SIG-M5 treated with dmso at 0.1 percent for 504 hours (cell line): ENCODE results near the gene TBC1D9B.

Experiments used
- DNase-seq: peaks from one replicate; lab custom pipeline; 2025; ENCODE audit not compliant: unreplicated experiment; lab: John Stamatoyannopoulos, UW

TBC1D9B gene

DNA sequence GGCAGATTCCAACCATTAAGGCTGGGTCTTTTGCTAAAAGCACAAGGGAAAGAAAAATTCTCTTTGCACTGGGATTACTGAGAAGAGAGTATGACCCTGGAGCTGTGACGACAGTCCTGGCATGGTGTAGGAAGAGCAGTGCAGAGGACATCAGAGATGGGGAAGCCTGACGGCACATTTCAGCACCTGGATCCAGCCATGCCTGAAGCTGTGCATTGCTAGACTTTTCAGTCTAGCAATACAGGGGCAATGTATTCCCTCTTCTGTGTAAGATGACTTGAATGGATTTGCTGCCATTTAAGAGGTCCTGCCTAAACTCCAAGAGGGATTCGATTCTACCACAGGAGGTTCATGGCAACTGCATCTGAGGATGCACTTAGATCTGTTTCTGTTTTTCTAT is 36.7 kb downstream of the TBC1D9B start:
- no peak for DNase-seq

DNA sequence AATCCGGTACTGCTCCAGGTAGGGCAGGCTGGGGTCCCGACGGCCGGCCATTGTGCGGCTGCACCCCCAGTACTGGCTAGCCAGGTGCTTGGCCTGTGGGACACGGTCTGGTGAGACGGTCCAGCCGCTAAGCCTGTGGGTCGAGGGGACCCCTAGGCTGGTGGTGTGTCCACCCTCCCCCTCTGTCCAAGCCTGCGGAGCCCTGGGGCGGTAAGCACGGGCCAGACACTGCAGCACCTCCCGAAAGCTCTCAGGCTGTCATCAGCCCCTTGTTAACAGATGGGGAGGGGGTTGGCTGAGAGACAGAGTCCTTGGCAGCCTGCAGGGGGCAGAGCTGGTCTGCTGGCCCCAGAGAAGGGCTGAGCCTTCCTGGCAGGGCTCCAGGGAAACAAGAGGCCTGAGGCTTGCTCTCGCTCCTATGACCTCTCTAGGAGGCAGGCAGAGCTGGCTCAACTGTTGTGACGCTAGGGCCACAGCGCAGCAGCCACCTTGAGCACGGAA is 37.2 kb downstream of the TBC1D9B start:
- no peak for DNase-seq

DNA sequence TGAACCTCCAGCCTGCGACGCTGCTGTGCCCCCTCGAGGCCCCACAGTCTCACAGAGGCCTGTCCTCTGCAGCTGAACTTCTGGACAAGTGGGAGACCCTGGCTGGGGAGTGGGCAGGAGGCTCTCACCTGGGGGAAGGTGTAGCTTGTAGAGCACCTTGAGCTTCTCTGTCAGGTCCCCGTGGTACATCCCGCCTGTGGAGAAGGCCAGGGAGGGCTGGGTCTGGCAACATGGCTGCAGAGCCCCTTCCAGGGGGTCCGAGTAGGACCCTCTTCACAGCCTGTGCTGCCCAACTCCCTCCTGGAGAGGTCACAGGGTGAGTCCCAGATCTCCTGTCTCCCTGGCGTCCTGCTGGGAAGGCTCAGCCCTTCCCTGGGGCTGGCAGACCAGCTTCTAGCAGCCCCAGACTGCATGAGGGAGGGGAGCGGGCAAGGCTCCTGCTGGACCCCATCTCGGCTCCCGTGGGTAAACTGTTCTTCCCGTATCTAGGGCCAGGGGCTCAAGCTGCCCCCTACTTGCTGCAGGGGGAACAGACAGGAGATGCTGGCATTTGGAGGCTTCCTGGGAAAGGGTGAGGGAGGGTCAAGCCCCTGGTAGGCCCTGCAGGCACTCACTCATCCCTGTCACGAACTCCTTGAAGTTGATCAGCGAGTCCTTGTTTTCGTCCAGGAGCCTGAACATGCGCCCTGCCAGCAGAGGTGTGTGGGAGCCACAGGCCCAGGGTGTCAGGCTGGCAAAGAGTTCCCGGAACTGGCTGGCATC is 37.9 kb downstream of the TBC1D9B start:
- no peak for DNase-seq

DNA sequence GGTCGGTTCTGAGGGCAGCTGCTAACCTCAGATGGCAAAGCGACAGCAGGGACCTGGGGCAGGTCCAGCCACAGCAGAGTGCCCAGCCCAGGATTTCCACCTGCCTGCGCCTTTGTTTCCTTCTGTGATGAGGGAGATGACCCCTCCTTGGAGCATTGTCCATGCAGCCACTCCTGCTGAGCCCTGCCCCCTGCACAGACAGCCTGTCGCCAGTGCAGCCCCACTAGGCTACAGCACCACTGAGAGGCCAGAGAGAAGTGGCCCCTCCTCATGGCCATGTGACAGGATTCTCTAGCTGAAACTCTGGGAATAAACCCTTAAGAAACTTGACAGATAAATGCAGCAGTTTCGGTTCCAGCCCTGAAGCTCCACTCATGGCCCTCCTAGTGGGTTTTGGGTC is 38.6 kb downstream of the TBC1D9B start:
- no peak for DNase-seq

DNA sequence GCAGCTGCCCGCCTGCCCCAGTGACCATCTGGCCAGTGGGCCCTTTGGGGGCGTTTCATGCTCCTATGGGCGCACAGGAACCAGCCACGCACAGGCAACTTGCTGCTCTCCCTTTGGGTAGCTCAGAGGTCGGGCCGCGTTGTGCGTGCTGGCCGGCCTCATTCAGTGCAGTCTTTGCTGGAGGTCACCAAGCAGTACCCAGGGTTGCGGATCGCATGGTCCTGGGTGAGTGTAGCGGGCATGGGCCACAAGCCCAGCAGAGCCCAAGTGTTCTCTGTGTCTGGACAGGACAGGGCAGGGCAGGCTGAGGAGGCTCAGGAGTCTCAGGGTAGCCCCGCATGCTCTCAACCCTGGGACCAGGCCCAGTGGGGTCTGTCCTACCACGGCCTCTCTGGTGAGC is 39.2 kb downstream of the TBC1D9B start:
- no peak for DNase-seq

DNA sequence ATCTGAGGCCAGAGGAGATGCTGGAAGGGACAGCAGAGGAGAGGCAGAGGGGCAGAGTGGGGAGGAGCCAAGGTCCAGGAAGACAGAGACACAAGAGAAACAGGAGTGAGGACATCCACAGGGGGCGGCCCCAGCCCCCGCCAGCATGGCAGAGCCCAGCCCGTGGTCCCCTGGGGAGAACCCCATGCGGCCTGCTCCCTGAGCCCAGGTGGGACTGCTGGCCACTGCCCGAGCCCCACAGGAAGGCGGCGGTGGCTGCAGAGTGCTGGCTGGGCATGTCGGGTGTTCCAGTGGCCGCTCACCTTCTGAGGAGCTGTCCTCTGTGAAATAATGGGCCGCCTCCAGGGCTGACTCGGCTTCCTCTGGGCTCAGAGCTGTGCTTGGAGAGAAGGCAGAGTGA is 40.2 kb downstream of the TBC1D9B start:
- no peak for DNase-seq

DNA sequence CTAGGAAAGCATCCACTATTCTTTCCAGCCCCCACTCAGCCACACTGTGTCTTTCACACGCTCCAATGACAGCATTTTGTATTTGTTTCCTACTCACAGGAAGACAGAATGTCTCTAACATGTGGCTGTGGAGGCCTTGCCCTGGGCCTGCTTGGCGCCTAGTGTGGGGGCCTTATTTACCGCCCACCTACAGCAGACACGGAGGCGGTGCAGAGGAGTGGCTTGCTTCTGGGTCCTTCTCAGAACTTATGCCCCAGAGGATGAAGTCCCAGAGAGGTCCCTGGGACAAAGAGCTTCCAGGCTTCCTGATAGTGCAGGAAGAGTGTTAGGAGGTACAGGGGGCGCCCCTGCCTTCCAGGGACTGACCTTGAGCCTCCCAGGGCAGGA is 40.6 kb downstream of the TBC1D9B start:
- DNase-seq: no peak

DNA sequence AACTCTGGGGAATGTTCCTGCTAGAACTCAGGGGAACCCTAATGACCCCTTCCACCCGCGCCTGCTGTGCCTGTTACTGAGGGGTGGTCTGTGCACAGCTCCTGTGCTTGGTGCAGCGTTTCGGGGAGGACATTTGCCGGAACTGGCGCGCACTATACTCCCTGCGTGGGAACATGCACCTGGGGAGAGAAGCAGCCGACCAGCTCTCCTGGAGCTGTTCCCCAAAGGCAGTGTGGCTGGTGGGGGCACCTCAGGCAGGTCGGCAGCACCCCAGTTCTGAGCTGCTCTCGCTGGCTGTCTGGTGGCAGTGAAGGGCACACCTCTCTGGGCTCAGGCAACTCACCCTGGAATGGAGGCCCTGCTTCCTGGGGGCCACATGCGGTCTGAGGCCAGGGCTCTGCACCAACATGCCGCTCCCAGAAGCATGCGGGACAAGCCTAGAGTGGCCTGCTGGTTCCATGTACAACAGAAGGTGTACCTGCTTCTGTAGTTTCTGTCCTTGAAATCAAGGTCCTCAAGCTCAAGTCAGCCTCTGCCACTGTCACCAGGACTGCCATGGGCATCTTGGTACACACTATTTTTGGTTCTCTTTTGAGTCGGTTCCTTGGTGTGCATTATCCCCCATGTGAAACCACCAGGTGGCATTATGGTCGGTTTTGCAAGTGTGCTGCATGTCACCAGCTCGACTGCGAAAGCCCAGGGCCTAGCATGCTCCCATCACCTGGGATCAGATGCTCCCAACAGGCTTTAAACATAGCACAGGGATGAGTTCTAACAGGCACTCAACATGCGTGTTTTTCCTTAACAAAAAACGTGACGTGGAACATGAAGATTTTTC is 41.2 kb downstream of the TBC1D9B start:
- DNase-seq: no peak

DNA sequence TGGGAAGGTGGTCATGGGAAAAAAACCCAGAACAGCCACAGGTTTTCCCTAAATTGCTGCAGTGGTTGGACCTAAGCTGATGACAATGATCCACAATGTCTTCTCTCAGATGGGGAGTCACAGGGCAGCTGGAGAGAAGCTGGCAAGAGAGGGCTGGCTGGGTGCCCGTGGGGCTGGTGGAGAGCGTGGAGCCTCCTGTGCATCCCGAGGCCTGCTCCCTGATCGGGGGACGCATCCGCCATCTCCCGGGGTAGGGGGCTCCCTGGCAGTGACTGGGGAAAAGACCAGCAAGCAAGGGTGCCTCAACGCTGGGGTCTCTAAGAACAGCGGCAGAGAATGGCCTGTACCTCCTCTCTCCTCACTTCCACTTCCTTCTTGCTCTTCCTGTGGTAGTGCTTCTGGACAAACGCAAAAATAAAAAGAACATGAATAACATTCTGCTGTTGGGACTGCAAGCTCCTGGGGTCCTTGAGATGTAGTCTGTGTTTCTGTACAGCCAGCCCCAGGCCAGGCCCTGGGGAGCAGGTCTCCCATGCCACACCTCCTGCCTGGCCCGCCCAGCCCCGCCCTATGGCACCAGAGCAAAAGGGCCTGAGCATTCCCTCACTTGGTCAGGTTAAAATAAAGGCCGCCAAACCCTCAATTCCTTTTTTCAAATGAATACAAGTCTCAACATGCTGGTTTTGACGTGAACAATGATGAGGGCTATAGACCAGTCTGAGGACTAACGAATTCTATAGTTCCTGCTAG is 42.0 kb downstream of the TBC1D9B start:
- no peak for DNase-seq

DNA sequence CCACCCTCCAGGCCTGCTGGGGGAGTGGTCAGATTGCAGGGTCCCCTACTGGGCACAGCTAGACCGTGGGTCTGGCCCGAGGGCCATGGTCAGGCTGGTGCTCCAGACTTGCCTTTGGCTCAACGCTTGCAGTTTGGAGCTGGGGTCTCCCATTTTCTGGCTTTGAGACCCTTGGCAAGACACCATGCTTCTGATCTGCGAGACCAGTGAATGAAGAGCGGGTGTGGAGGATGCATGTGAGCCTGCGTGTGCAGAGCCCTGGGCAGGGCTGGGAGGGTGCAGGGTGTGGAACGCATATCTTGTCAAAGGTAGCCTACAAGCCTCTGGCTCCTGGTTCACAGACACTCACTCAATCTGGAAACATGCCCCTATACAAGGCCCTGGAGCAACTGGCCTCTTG is 43.0 kb downstream of the TBC1D9B start:
- no peak for DNase-seq

DNA sequence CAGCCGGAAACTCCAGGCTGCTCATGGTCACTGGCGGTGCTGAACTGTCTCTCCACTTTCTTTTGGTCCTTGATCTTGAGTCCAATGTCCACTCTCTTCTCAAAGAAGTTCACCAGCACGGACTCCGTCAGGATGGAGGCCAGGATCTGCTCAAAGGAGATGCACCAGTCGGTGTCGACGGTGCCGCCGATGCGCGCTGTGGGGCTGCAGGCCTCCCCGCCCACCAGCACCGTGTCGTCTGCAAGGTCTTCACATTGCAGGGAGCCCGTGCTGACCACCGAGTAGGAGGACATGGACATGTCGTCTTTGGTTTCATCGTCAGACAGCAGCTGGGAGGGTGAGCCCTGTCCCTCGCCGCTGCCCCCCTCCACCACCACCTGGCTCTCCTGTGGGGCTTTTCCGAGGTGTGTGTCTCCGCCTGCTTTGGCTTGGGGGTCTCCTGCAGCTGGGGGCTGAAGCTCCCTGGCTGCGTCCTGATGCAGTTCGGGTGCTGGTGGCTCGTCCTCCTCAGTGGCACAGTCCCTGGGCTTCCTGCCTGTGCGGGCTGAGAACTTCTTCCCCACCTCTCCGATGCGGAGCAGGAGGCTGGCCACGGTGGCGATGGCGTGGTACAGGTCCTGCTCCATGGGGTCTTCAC is 44.1 kb downstream of the TBC1D9B start:
- no peak for DNase-seq

DNA sequence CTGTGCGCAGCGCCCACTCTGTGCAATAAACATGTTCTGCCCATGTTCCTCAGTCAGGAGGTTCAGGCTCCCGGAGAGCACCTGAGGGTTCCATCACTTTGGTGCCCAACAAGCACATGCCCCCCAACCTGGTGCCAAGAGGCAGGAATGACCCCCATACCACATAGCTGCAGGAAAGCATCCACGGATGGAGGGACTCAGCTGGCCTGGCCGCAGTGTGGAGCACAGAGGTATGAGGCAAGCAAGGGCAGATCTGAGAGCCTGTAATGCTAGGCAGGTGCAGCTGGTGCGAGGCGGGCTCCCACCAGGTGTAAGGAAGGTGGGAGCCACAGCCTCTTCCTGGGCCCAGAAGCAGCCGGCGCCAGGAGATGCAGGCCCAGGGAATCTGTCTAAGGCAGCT is 44.8 kb downstream of the TBC1D9B start:
- DNase-seq: no peak

DNA sequence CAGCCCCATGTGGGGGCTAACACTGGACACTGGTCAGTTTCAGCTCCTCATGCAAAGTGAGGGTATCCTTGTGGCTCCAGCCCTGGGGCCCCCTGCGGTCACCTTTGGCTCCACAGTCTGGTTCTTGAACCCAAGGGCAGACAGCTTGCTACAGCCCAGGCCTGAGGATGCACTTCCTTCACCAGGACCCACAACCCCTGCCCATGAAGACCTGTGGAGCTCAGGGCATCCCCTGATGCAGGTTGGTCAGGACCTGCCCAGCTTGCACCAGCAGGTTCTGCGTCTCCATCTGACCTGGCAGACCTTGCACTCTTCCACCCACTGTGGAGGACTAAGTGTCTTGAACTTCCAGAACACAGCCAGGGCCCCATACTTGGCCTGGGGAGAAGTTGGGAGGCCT is 45.4 kb downstream of the TBC1D9B start:
- no peak for DNase-seq

DNA sequence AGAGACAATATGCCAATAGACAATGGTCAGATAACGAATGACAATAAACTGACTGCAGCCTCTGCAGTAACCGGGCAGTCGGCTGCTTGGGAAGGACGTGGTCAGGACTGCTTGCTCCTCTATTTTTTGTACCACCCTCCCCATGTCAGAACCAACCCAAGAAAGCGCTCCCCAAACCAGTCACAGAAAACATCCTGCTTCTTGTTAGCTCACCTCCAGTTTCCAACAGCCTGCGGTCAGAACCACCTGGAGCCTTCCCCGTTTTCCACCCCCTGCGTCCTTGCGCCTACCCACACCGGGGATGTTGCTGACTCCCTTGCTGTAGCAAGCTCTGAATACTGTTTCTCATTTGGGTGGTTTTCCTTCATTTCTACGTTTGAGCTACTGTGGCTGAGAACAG is 47.4 kb downstream of the TBC1D9B start:
- no peak for DNase-seq

DNA sequence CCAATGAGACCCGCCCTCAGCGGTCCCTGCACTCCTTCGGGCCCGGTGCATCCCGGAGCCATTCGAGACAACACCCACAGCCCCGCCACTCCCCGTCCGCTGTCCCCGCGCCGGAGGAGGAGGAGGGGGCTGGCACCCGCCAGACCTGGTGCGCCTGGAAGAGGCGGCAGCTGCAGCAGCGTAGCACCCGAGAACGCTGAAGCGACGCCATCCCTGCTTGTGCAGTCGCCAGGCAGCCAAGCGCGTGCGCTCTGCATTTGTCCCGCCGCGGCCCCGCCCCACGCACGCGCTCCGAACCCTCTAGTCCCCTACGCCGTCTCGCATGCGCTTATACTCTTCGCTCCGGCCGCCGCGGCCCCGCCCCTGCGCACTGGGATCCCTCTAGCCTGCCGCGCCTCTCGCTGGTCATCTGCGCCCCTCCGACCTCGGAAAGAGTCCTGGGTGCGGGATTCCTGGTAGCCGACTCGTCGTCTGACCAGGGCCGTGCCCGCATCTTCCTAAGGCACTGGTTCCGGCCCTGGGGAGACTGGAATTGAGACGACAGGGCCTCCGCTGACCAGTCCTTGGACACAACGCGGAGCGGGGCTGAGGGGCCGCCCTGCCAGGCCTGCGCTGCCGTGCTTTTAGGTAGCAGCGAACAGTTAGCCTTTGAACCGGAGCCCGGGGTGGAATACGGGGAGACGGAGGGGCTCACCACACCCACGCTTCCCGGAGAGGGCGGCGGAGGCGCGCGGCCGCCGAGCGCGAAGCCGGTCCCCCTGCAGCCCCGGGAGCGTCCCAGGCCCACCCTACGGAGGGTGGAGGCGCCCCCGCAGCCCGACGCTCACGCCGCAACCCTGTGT is 48.9 kb downstream of the TBC1D9B start, which contains the start of gene MRNIP:
Gene MRNIP (minus strand): TSS at position 232 of the 842 bp plus-strand sequence. CDS start 21 bp downstream, at position 211.
- peak; percentile 98 for DNase-seq

DNA sequence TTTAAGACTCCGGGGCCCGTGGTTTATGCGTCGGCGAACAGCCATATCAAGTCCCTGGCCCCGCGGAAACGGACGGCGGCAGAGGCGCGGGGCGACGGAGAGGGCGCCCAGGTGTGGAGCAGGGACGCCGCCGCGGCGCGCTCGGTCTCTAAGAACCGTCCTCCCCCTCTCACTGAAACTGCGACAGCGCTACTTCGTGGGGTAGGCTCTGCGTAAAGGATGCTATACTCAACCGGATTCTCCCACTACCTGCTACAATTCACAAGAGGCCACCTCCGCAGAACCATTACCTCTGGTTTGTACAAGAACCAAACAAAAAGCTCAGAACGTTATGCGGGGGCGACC is 49.5 kb downstream of the TBC1D9B start:
- DNase-seq: no peak

DNA sequence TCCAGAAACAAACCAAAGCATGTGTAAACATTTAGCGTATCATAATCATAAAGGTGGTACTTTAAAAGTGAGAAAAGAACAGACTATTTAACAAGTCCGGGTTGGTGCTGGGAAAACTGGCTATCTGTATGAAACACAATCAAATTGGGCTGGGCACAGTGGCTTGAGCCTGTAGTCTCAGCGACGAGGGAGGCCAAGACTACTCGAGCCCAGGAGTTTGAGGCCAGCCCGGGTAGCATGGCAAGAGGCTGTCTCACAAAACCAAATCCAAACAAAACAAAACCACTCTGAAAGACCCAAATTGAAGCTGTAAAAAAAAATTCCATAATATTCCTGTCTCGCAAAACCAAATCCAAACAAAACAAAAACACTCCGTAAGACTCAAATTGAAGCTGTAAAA is 53.3 kb downstream of the TBC1D9B start:
- no peak for DNase-seq

DNA sequence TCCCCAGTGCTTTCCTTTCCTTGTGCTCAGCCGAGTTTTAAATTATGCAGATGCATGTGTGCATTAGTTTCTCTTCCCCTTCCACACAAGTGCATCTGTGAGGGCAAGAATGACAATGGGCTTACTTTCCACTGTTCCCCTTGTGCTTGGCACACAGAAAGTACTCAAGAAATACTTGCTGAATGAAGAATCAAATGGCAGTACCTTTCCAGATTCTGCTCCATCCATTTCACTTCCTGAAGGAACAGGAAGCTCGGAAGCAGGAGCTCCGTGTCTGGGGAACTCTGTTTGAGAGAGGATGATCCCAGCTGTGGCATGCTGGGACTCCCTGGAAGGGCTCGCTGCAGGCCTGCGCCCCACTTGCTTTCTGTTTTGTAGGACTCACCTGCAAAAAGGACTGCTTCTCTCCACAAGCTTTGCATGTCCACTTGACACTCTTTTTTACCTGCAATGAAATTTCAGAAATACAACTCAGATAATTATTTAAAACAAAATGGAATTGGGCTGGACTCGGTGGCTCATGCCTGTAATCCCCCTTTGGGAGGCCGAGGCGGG is 54.6 kb downstream of the TBC1D9B start:
- peak; percentile 63 for DNase-seq

DNA sequence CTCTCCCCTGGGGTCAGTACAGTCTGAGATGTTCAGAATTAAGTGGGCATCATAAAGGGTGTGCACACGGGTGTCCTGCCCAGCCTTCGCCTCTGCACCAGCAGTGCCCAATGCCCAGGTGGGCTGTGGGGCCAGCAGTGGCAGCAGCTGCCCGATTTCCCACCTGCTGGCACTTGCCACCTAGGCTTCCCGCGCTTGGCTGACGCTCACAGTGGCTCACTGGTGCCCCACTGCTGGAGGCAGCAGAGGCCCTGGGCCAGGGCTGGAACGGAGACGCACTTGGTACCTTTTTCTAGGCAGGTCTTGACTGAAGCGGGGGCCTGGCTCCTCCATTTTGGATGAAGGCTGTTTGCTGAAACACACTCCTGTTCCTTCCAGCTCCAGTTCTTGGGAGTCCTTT is 66.1 kb downstream of the TBC1D9B start:
- no peak for DNase-seq

DNA sequence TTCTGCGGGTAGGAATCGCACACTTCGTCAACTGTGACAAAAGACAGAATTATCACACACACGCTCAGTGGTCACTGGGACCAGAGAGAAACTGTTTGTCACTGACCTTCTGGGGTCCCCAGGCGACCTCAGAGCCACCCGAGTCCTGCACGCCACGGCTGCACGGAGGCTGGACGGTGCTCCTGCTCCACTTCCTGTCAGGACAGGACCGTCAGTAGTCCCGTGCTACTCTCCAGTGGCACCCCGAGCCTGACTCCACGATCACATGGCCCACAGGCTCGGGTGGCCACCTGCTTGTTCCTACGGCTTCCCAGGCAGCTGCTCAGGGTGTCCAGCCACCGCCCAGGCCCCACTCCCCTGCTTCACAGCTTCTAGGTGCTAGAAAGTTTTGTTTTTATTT is 66.9 kb downstream of the TBC1D9B start:
- no peak for DNase-seq
